ENCODE data around the gene HIGD1B. TPM values are rescaled to one million over a fixed set of nuclear protein-coding genes. Genes with fewer than 3 reads are reported as not detected.

The HIGD1B gene
- total and polyA plus RNA-seq, 2 of the 13 experiments (the other 11 are each of a cell fraction or from before 2014, with no cell fraction given), result not detected

DNA sequence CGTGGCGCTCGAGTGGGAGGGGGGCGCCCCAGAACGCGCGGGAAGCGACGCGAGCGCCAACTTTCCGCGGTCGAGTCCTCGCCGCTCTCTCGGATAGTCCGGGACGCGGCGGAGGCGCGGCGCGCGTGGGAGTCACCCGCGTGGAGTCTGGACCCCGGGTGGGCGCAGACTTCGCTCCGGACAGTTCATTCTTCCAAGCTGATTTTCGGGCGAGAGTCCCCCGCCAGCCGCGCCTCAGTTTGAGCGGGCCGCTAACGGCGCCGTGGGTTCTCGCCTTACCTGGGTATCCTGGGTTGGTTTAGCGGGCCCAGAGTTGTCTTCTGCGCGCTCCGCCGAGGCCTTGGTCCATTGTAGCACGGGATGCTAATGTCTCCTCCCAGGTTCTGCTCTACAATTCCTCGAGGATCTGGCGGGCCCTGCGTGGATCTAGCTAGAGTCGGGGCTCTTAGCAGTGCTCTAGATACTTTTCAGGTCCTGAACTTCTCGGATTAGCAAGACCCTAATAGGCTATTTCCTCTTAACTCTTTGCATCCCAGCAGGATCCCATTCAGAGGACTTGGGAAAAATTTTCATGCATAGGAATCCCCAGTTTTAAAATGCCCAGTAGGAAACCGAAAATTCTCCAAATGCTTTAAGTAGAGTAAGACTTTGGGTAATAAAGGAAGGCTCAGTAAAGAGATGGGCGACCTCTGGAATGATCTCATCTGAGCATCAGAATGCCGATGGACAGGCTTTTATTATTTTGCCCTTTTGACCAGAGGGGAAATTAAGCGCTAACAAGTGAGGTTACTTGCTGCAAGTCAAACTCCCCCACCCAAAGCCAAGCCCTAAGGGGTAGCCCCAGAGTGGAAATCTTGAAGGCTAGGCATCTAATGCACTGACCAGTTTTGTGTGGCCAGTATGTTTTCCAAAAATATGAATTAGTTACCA, 17.1 kb upstream of the HIGD1B start (continued):
- TF ChIP-seq HIVEP1 (CRISPR knock-in tag; IDR thresholded peaks at IDR 0.05) (peak; percentile 59; the same call in 1 of the 2 replicates), ZBTB7B (CRISPR knock-in tag; IDR thresholded peaks at IDR 0.05) (peak; percentile 33; the same call in 1 of the 2 replicates), RARG (CRISPR knock-in tag; IDR thresholded peaks at IDR 0.05; ENCODE audit: low read depth) (no peak), ZFY (CRISPR knock-in tag; IDR thresholded peaks at IDR 0.05) (peak; percentile 27; the same call in 1 of the 2 replicates), XBP1 (CRISPR knock-in tag; IDR thresholded peaks at IDR 0.05) (no peak), SALL2 (CRISPR knock-in tag; IDR thresholded peaks at IDR 0.05) (peak; percentile 65; the same call in 1 of the 2 replicates), ERF (CRISPR knock-in tag; IDR thresholded peaks at IDR 0.05) (no peak), KDM5B (CRISPR knock-in tag; IDR thresholded peaks at IDR 0.05; ENCODE audit: borderline replicate concordance) (peak; percentile 68; the same call in 1 of the 2 replicates), ELF3 (CRISPR knock-in tag; IDR thresholded peaks at IDR 0.05) (no peak), NCOA1 (CRISPR knock-in tag; IDR thresholded peaks at IDR 0.05) (no peak), ZFX (CRISPR knock-in tag; IDR thresholded peaks at IDR 0.05; ENCODE audit: low read depth) (no peak), SP1 (IDR thresholded peaks at IDR 0.05) (no peak), SP1 (CRISPR knock-in tag; IDR thresholded peaks at IDR 0.05) (no peak)
- TF ChIP-seq, protein P1, sequence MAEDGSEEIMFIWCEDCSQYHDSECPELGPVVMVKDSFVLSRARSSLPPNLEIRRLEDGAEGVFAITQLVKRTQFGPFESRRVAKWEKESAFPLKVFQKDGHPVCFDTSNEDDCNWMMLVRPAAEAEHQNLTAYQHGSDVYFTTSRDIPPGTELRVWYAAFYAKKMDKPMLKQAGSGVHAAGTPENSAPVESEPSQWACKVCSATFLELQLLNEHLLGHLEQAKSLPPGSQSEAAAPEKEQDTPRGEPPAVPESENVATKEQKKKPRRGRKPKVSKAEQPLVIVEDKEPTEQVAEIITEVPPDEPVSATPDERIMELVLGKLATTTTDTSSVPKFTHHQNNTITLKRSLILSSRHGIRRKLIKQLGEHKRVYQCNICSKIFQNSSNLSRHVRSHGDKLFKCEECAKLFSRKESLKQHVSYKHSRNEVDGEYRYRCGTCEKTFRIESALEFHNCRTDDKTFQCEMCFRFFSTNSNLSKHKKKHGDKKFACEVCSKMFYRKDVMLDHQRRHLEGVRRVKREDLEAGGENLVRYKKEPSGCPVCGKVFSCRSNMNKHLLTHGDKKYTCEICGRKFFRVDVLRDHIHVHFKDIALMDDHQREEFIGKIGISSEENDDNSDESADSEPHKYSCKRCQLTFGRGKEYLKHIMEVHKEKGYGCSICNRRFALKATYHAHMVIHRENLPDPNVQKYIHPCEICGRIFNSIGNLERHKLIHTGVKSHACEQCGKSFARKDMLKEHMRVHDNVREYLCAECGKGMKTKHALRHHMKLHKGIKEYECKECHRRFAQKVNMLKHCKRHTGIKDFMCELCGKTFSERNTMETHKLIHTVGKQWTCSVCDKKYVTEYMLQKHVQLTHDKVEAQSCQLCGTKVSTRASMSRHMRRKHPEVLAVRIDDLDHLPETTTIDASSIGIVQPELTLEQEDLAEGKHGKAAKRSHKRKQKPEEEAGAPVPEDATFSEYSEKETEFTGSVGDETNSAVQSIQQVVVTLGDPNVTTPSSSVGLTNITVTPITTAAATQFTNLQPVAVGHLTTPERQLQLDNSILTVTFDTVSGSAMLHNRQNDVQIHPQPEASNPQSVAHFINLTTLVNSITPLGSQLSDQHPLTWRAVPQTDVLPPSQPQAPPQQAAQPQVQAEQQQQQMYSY (CRISPR knock-in tag; IDR thresholded peaks at IDR 0.05), result no peak
- TF ChIP-seq, protein P2, sequence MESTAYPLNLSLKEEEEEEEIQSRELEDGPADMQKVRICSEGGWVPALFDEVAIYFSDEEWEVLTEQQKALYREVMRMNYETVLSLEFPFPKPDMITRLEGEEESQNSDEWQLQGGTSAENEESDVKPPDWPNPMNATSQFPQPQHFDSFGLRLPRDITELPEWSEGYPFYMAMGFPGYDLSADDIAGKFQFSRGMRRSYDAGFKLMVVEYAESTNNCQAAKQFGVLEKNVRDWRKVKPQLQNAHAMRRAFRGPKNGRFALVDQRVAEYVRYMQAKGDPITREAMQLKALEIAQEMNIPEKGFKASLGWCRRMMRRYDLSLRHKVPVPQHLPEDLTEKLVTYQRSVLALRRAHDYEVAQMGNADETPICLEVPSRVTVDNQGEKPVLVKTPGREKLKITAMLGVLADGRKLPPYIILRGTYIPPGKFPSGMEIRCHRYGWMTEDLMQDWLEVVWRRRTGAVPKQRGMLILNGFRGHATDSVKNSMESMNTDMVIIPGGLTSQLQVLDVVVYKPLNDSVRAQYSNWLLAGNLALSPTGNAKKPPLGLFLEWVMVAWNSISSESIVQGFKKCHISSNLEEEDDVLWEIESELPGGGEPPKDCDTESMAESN (CRISPR knock-in tag; conservative IDR thresholded peaks at IDR 0.05), result 0 out of 2 replicates have a peak, but pooled peaks have one; percentile 24
- TF ChIP-seq, protein P3, sequence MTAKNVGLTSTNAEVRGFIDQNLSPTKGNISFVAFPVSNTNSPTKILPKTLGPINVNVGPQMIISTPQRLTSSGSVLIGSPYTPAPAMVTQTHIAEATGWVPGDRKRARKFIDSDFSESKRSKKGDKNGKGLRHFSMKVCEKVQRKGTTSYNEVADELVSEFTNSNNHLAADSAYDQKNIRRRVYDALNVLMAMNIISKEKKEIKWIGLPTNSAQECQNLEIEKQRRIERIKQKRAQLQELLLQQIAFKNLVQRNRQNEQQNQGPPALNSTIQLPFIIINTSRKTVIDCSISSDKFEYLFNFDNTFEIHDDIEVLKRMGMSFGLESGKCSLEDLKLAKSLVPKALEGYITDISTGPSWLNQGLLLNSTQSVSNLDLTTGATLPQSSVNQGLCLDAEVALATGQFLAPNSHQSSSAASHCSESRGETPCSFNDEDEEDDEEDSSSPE (CRISPR knock-in tag; IDR thresholded peaks at IDR 0.05), result no peak
- TF ChIP-seq, protein P4, sequence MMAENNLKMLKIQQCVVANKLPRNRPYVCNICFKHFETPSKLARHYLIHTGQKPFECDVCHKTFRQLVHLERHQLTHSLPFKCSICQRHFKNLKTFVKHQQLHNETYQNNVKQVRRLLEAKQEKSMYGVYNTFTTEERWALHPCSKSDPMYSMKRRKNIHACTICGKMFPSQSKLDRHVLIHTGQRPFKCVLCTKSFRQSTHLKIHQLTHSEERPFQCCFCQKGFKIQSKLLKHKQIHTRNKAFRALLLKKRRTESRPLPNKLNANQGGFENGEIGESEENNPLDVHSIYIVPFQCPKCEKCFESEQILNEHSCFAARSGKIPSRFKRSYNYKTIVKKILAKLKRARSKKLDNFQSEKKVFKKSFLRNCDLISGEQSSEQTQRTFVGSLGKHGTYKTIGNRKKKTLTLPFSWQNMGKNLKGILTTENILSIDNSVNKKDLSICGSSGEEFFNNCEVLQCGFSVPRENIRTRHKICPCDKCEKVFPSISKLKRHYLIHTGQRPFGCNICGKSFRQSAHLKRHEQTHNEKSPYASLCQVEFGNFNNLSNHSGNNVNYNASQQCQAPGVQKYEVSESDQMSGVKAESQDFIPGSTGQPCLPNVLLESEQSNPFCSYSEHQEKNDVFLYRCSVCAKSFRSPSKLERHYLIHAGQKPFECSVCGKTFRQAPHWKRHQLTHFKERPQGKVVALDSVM (CRISPR knock-in tag; IDR thresholded peaks at IDR 0.05), result no peak
- TF ChIP-seq, protein P5, sequence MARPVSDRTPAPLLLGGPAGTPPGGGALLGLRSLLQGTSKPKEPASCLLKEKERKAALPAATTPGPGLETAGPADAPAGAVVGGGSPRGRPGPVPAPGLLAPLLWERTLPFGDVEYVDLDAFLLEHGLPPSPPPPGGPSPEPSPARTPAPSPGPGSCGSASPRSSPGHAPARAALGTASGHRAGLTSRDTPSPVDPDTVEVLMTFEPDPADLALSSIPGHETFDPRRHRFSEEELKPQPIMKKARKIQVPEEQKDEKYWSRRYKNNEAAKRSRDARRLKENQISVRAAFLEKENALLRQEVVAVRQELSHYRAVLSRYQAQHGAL (CRISPR knock-in tag; IDR thresholded peaks at IDR 0.05; ENCODE audit: not compliant biosample characterization), result no peak
- TF ChIP-seq, protein P6, sequence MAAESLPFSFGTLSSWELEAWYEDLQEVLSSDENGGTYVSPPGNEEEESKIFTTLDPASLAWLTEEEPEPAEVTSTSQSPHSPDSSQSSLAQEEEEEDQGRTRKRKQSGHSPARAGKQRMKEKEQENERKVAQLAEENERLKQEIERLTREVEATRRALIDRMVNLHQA (CRISPR knock-in tag; IDR thresholded peaks at IDR 0.05), result no peak

Measured in HepG2 (cell line).